ENCODE results near the gene PCAT6.
A peak's percentile ranks its signal among the peaks of the same experiment; 100 is the strongest.
"Not testable (repeated sequence)": the region's sequence is repeated elsewhere in the genome, so short reads cannot be mapped to it uniquely, and the experiment has no call there.

Gene PCAT6

DNA sequence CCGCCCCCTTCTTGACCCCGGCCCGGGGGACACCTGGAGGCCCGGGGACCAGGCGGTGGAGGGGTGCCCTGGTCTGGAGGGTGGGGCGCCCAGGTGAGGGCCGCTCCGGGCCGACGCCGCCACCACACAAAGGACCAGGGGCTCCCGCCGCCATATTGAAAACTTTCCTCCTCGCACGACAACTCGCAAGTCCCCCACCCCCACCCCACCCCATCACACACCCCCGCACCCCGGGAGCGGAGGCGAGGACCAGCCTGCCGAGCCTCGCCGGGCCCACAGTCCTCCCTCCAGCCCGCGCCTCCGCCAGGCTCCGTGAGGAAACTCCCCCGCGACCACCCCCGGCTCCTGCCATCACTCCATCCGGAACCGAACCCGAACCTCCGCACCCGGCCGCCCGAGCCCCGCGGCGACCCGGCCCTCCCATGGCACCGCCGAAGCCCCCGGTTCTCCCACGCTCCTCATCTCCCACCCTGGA is 3.3 kb upstream of the PCAT6 start:
- peak; percentile 26 to 34 for DNase-seq (ENCODE audit: low read depth in 2 of 2)

- DNase-seq (ENCODE audit: low read depth in 2 of 2) = peak; percentile 39 to 60
Observed at GRCh38 chr1:202807926-202808757, 2.6 kb upstream of the PCAT6 start, which contains the start of gene KDM5B. Gene KDM5B, minus strand, starts transcription at chr1:202808421. Its CDS starts 116 bp downstream, at chr1:202808305.

DNA sequence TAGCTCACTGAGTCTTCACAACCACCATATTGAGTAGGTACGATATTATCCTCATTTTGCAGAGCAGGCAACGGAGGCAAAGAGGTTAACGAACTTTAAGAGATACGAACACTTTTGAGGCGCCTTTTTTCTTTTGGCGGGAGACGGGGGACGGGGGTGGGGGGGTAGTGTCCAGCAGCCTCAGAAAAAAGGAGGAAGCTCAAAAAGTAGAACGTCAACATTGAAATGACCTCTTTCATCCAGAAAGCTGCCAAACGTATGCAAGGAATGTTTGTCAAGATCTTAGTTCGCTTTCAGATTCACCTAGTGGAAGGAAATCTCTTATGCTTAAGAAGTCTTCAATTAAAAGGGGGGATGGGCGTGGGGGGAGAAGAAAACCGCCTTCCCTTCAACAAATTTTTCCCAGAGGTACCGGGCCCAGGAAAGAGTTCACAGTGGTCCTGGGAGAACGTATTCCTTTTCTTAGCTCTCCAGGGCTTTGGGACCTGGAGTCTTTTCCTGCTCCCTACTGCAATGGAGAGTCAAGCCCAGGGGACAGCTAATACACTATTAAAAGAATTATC is 1.1 kb upstream of the PCAT6 start:
- DNase-seq (ENCODE audit: low read depth in 2 of 2) = no peak

DNA sequence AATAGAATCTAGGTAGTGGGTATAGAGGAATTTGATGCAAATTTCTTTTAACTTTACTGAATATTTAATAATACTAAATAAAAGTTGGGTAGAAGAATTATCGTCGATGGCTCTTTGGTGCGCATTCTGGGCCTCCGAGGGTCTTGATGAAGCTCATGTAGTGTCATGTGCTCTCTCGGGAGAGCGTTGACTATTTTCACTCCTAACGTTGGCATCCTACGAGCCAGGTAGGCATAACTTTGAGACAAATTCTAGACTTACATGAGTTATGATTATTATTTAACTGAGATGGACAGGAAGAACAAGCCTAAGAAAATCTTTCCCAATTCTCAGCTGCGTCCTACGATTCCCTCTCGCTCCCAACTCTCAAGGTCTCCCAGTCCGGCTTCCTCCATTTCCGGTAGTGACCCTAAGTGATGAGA is 550 bp upstream of the PCAT6 start:
- no peak for DNase-seq (ENCODE audit: low read depth in 2 of 2)

- peak in 1 of 2 donors; percentile 10 for DNase-seq (ENCODE audit: low read depth in 2 of 2)
Observed at GRCh38 chr1:202811296-202812175, 782 bp downstream of the PCAT6 start.

GRCh38 chr1:202812176-202813026 is 1.6 kb downstream of the PCAT6 start:
- no peak for DNase-seq (ENCODE audit: low read depth in 2 of 2)

GRCh38 chr1:202815120-202815519 is 4.4 kb downstream of the PCAT6 start:
- no peak for DNase-seq (ENCODE audit: low read depth in 2 of 2)

GRCh38 chr1:202818819-202819218 is 8.1 kb downstream of the PCAT6 start:
- no peak for DNase-seq (ENCODE audit: low read depth in 2 of 2)

GRCh38 chr1:202821467-202821866 is 10.7 kb downstream of the PCAT6 start:
- DNase-seq (ENCODE audit: low read depth in 2 of 2) = no peak

DNA sequence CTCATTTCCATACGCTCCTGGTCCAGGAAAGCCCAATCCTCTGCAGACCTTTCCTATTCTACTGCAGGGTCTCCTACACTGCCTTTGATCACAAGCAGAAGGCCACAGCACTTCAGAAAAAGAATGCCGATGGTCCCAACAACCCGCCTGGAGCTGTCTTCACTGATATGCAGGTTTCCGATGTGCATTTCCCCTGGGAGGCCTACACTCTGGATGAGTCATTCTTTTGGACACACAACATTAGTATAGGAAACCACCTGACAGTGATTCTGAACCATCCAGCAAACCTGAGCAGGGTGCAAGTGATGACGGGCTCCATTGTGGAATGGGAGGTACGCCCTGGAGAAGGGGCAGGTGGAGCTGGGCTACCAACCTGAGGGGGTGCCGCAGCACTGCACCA is 15.0 kb downstream of the PCAT6 start:
- no peak for DNase-seq (ENCODE audit: low read depth in 2 of 2)

DNA sequence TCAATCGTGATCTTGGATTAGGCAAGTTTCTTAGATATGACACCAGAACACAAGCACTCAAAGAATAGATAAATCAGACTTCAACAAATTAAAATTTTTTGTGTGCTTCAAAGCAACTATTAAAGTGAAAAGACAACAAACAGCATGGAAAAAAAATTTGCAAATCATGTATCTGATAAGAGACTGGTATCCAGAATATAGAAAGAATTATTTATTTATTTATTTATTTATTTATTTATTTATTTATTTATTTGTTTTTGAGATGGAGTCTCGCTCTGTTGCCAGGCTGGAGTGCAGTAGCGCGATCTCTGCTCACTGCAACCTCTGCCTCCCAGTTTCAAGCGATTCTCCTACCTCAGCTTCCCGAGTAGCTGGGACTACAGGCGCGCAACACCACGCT is 18.5 kb downstream of the PCAT6 start:
- not testable (repeated sequence) for DNase-seq (ENCODE audit: low read depth in 2 of 2)

DNA sequence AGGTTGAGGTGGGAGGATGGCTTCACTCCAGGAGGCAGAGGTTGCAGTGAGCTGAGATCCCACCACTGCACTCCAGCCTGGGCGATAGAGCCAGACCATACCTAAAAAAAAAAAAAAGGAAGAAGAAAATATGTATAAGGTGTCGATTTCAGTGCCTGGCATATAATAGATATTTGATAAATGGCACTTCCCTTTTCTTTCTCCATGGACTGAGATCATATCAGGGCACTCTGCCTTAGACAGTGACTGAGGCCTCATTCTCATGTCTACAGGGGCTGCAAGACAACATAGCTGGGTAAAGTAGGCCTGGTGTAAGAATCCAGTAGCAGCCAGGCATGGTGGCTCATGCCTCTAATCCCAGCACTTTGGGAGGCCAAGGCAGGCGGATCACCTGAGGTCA is 21.2 kb downstream of the PCAT6 start:
- DNase-seq (ENCODE audit: low read depth in 2 of 2) = no peak

GRCh38 chr1:202834771-202835547 is 24.2 kb downstream of the PCAT6 start:
- DNase-seq (ENCODE audit: low read depth in 2 of 2) = peak in 1 of 2 donors; percentile 32

GRCh38 chr1:202835548-202836072 is 24.9 kb downstream of the PCAT6 start:
- DNase-seq (ENCODE audit: low read depth in 2 of 2) = no peak

DNA sequence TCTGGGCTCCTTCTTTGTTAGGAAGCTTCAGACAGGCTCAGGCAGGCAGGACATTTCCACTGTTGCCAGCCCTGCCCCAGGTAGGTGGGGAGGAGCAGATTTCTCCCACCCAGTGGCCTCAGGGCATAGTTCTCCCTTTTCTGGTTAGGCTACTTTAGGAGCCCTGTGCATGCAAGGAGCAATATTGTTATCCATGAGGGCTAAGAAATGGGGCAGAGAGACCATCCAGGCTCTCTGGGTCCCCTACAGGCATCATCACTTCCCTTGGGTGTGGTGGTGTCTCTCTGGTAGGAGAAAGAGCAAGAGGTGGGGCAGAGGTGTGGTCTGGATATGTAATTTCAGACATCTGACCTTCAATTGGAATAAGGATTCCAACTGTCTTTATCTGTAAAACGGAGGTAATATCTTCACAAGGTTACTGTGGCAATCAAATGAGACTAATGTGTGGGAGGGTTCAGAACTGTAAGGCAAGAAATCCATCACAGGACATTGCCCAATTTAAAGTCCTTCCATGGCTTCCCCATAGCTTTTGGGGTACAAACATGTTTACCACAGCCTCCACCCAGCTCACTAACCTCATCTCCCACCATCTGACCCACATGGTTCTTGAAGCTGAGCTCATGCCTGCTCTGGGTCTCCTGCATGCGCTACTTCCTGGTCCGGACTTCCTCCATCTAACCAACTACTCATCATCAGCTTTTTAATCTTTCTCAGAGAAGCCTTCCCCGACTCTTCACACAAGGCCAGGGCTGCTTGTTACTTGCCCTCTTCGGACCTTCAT is 26.1 kb downstream of the PCAT6 start:
- DNase-seq (ENCODE audit: low read depth in 2 of 2) = no peak

GRCh38 chr1:202837746-202838262 is 27.1 kb downstream of the PCAT6 start:
- DNase-seq (ENCODE audit: low read depth in 2 of 2) = no peak

- no peak for DNase-seq (ENCODE audit: low read depth in 2 of 2)
Observed at GRCh38 chr1:202843081-202843480, 32.3 kb downstream of the PCAT6 start.

DNA sequence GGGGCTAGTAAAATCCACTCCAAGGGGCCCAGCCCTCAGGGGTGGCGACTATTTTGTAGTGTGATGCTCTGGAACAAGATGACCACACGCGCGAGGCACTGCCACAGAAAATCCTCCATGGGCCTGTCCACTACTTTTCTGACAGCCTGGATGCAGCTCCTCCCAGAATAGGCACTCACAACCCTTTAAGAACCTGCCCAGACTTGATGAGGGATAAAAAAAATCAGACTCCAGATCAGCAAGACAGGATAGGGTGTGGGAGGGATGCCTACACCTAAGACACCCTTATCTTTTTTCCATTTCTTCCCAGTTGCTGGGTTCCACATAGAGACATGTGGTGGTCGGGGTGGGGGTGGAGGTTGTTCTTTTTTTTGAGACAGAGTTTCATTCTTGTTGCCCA is 33.5 kb downstream of the PCAT6 start:
- DNase-seq (ENCODE audit: low read depth in 2 of 2) = no peak

DNA sequence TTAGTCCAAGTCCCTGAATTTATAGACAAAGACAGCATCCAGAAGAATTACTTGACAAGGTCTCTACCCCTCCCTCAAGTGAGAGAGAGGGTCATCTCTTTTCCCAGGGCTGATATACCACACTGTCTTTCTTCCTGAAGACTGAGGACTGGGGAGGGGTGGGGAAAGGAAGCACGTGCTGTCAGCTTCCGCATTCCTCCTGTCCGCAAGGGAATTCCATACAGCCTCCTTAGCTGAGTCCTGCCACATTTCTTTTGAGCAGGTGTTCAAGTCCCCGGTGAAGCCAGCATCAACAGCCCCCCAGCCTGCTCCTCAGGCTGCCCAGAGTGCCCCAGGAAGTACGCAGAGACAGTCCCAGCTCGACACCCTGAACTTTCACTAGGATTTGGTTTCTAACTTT is 34.2 kb downstream of the PCAT6 start:
- no peak for DNase-seq (ENCODE audit: low read depth in 2 of 2)
